Stimulated activated naive CD8-positive, alpha-beta T cell treated with anti-CD3 and anti-CD28 coated beads, Interleukin-15, amount 100 ng/mL, for 72 hours (primary cell): ENCODE results near the gene KLHDC7B.
A peak's percentile ranks its signal among the peaks of the same experiment; 100 is the strongest.

ENCODE experiments used
- ATAC-seq: fragments of 150-1000 bp; cut with Tn5 transposase; 2 replicates; pipeline ENCODE4 v1.10.0; 2021; ENCODE audit warnings: mild to moderate bottlenecking, moderate library complexity
- DNase-seq, 2 donors: peaks; one replicate each; pipeline ENCODE4 v3.0.0; 2021 to 2022
- H3K27ac Mint-ChIP-seq, 2 donors: one replicate each; pipeline ENCODE4 v1.8.0; 2022; ENCODE audit warnings: mild to moderate bottlenecking in 2 of 2, mixed read lengths in 2 of 2, moderate library complexity in 2 of 2
- H3K27me3 Mint-ChIP-seq: one replicate; pipeline ENCODE4 v1.8.0; 2022; ENCODE audit warnings: mixed read lengths
- H3K4me1 Mint-ChIP-seq: one replicate; pipeline ENCODE4 v1.8.0; 2022; ENCODE audit warnings: mild to moderate bottlenecking, mixed read lengths
- H3K4me3 Mint-ChIP-seq, 2 donors: one replicate each; pipeline ENCODE4 v1.8.0; 2022; ENCODE audit warnings: mild to moderate bottlenecking in 2 of 2, mixed read lengths in 2 of 2, moderate library complexity in 1 of 2
- H3K9me3 Mint-ChIP-seq, 2 donors: one replicate each; pipeline ENCODE4 v1.8.0; 2022; ENCODE audit warnings: mixed read lengths in 2 of 2

Gene KLHDC7B

GRCh38 chr22:50600538-50600937 lies 54.8 kb downstream of the KLHDC7B start, which contains the start of gene MAPK8IP2:
Gene MAPK8IP2, plus strand, starts transcription at chr22:50600793. Its CDS starts 26 bp downstream, at chr22:50600819.
- no peak within 1 kb of the TSS for H3K27ac Mint-ChIP-seq
- peaks cover 24% of the 10 kb centered on the region for H3K4me1 Mint-ChIP-seq
- DNase-seq = no peak
- H3K4me3 Mint-ChIP-seq = peak within 1 kb of the TSS; percentile 58 to 66
- H3K9me3 Mint-ChIP-seq = no peaks in the 10 kb centered on the region
- peak; percentile 36 for ATAC-seq
- peaks cover 49% of the 10 kb centered on the region for H3K27me3 Mint-ChIP-seq
